ENCODE data around the gene RDH8.

RDH8 gene

GRCh38 chr19:10018263-10018662 is 5.0 kb downstream of the RDH8 start:
- no peaks in the 10 kb centered on the region for H3K36me3 ChIP-seq (replicated peaks; ENCODE audit: insufficient read depth, low read length)
- no peak overlapping the region for H3K27ac ChIP-seq (ENCODE audit: low read length)
- H3F3A ChIP-seq (ENCODE audit: insufficient read depth, low read length), result no peaks in the 10 kb centered on the region
- H3K9me2 ChIP-seq (replicated peaks; ENCODE audit: insufficient read depth, low read length), result no peaks in the 10 kb centered on the region
- no peak for DNase-seq
- no peak overlapping the region for H3K4me2 ChIP-seq (ENCODE audit: low read depth, low read length)
- H3K79me2 ChIP-seq (ENCODE audit: low read length), result no peaks in the 10 kb centered on the region
- peaks cover 70% of the 10 kb centered on the region for H3K27me3 ChIP-seq (replicated peaks; ENCODE audit: insufficient read depth, low read length)
- H3K9me3 ChIP-seq (replicated peaks; ENCODE audit: insufficient read depth, low read length), result no peaks in the 10 kb centered on the region
- H4K20me1 ChIP-seq (ENCODE audit: insufficient read depth, low read length), result no peaks in the 10 kb centered on the region
- no peaks in the 10 kb centered on the region for H3K4me1 ChIP-seq (ENCODE audit: low read length)
- H2AFZ ChIP-seq (ENCODE audit: low read length), result no peak overlapping the region
- no peak overlapping the region for H3K4me3 ChIP-seq (ENCODE audit: low read length)
- H3K9ac ChIP-seq (ENCODE audit: low read length), result no peak overlapping the region
- TF ChIP-seq CTCF (IDR thresholded peaks at IDR 0.05; ENCODE audit: low read length) (no peak), EZH2phosphoT487 (IDR thresholded peaks at IDR 0.05; ENCODE audit: low read length) (no peak), EZH2 (optimal IDR thresholded peaks at IDR 0.05; ENCODE audit: low read depth, low read length) (no peak)

- DNase-seq, result no peak
- Histone ChIP-seq H3K4me3 (ENCODE audit: low read length) (no peak overlapping the region), H3K4me1 (ENCODE audit: low read length) (no peaks in the 10 kb centered on the region), H4K20me1 (ENCODE audit: insufficient read depth, low read length) (no peaks in the 10 kb centered on the region), H3K9ac (ENCODE audit: low read length) (no peak overlapping the region), H3K27ac (ENCODE audit: low read length) (no peak overlapping the region), H3K9me2 (replicated peaks; ENCODE audit: insufficient read depth, low read length) (no peaks in the 10 kb centered on the region), H3F3A (ENCODE audit: insufficient read depth, low read length) (no peaks in the 10 kb centered on the region), H3K4me2 (ENCODE audit: low read depth, low read length) (no peak overlapping the region), H3K79me2 (ENCODE audit: low read length) (no peaks in the 10 kb centered on the region), H2AFZ (ENCODE audit: low read length) (no peak overlapping the region), H3K36me3 (replicated peaks; ENCODE audit: insufficient read depth, low read length) (no peaks in the 10 kb centered on the region), H3K27me3 (replicated peaks; ENCODE audit: insufficient read depth, low read length) (peaks cover 70% of the 10 kb centered on the region), H3K9me3 (replicated peaks; ENCODE audit: insufficient read depth, low read length) (no peaks in the 10 kb centered on the region)
- TF ChIP-seq CTCF (IDR thresholded peaks at IDR 0.05; ENCODE audit: low read length) (no peak), EZH2phosphoT487 (IDR thresholded peaks at IDR 0.05; ENCODE audit: low read length) (no peak)
Observed at GRCh38 chr19:10018786-10019185, 5.5 kb downstream of the RDH8 start.

- Histone ChIP-seq H3K27ac (ENCODE audit: low read length) (no peak overlapping the region), H2AFZ (ENCODE audit: low read length) (no peak overlapping the region), H4K20me1 (ENCODE audit: insufficient read depth, low read length) (no peaks in the 10 kb centered on the region), H3K4me1 (ENCODE audit: low read length) (no peaks in the 10 kb centered on the region), H3K36me3 (replicated peaks; ENCODE audit: insufficient read depth, low read length) (no peaks in the 10 kb centered on the region), H3K4me3 (ENCODE audit: low read length) (no peak overlapping the region), H3K9me2 (replicated peaks; ENCODE audit: insufficient read depth, low read length) (no peaks in the 10 kb centered on the region), H3K27me3 (replicated peaks; ENCODE audit: insufficient read depth, low read length) (peaks cover 70% of the 10 kb centered on the region), H3F3A (ENCODE audit: insufficient read depth, low read length) (no peaks in the 10 kb centered on the region), H3K79me2 (ENCODE audit: low read length) (no peaks in the 10 kb centered on the region), H3K4me2 (ENCODE audit: low read depth, low read length) (no peak overlapping the region), H3K9ac (ENCODE audit: low read length) (no peak overlapping the region), H3K9me3 (replicated peaks; ENCODE audit: insufficient read depth, low read length) (no peaks in the 10 kb centered on the region)
- no peak for DNase-seq
- TF ChIP-seq CTCF (IDR thresholded peaks at IDR 0.05; ENCODE audit: low read length) (no peak), EZH2phosphoT487 (IDR thresholded peaks at IDR 0.05; ENCODE audit: low read length) (no peak), EZH2 (optimal IDR thresholded peaks at IDR 0.05; ENCODE audit: low read depth, low read length) (no peak)
Observed at GRCh38 chr19:10019246-10019645, 6.0 kb downstream of the RDH8 start.
